IPS DF 6.9 (cell line): ENCODE data around the gene POLR2A.
A peak's percentile ranks its signal among the peaks of the same experiment; 100 is the strongest.

Experiments used
- DNase-seq: peaks from one replicate; pipeline ENCODE4 v3.0.0-alpha.2; 2013; ENCODE audit warnings: low read depth, low spot score
- H3K27ac ChIP-seq: one replicate; pipeline ENCODE4 v1.5.1; 2013; ENCODE audit warnings: low read length, control low read depth
- H3K27me3 ChIP-seq: 2 replicates; pipeline ENCODE4 v1.6.1; 2013; ENCODE audit warnings: mild to moderate bottlenecking, low read length; ENCODE audit not compliant: control insufficient read depth, insufficient read depth
- H3K36me3 ChIP-seq: 2 replicates; pipeline ENCODE4 v1.6.1; 2013; ENCODE audit warnings: low read length; ENCODE audit not compliant: control insufficient read depth, insufficient read depth
- H3K4me1 ChIP-seq: 2 replicates; pipeline ENCODE4 v1.6.1; 2013; ENCODE audit warnings: low read length; ENCODE audit not compliant: control insufficient read depth, insufficient read depth
- H3K4me3 ChIP-seq: 2 replicates; pipeline ENCODE4 v1.5.1; 2013; ENCODE audit warnings: mild to moderate bottlenecking, low read length
- H3K9me3 ChIP-seq: 2 replicates; pipeline ENCODE4 v1.6.1; 2013; ENCODE audit warnings: low read length, inconsistent platforms; ENCODE audit not compliant: control insufficient read depth, insufficient read depth
- WGBS: extraction: QIAGEN DNeasy Blood & Tissue Kit; methylation state at CpG from one replicate; pipeline ENCODE4 v1.1.7; 2013; ENCODE audit warnings: mixed read lengths, missing lambda C conversion rate; ENCODE audit not compliant: insufficient read length, insufficient coverage; 5-methylcytosine and 5-hydroxymethylcytosine counted together

The POLR2A gene

DNA sequence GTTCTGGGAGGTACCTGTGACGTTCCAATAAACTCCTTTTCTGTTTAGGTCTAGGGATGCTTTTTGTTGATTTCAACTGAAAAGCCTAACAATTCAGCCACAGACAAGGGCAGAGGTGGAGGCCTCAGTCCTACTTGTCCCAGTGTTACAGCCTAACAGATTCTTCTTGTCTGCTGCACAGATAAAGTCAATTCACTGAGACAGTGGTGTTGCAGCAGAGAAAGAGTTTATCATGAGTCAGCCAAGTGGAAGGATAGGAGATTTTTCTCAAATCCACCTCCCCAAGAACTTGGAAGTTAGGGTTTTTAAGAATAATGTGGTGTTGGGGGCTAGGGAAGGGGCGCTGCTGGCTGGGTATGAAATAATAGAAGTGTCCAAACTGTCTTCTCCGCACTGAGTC, 53.9 kb downstream of the POLR2A start:
- Histone ChIP-seq H3K4me3 (no peak overlapping the region), H3K36me3 (no peaks in the 10 kb centered on the region), H3K9me3 (no peaks in the 10 kb centered on the region), H3K27ac (no peak overlapping the region), H3K27me3 (no peaks in the 10 kb centered on the region; the same call in 1 of the 2 replicates), H3K4me1 (no peaks in the 10 kb centered on the region)
- WGBS = no CpG with 5 or more reads among the region's 3 CpGs
- no peak for DNase-seq

DNA sequence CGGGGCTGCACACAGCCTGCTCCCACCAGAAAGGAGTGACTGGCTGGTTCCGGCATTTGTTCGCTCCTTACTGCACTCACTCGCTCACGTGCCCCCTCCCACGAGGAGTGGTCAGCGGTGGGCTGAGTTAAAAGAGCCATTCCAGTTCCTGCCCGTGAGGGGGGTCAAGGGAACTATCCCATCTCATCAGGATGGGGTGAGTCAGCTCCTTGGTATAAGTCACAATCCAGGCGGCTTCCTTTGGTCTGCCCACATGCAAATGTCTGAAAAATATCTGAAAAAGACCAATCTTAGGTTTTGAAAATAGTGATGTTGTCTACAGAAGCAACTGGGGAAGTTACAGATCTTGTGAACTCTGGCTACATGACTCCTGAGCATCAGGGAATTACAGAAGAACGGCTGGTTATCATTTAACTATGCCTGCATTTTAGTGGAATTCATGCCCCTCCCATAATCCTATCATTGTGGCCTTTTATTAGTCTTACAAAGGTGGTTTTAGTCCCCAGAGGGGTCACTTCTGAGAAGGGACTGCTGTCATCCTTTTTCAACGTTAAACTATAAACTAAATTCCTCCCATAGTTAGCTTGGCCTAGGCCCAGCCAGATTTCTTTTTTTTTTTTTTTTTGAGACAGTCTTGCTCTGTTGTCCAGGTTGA, 54.9 kb downstream of the POLR2A start:
- H3K4me1 ChIP-seq = no peaks in the 10 kb centered on the region
- no peak overlapping the region for H3K4me3 ChIP-seq
- no peak overlapping the region for H3K27ac ChIP-seq
- no peaks in the 10 kb centered on the region; the same call in 1 of the 2 replicates for H3K27me3 ChIP-seq
- no peaks in the 10 kb centered on the region for H3K36me3 ChIP-seq
- no peak for DNase-seq
- no CpG with 5 or more reads among the region's 11 CpGs for WGBS
- H3K9me3 ChIP-seq = no peaks in the 10 kb centered on the region

DNA sequence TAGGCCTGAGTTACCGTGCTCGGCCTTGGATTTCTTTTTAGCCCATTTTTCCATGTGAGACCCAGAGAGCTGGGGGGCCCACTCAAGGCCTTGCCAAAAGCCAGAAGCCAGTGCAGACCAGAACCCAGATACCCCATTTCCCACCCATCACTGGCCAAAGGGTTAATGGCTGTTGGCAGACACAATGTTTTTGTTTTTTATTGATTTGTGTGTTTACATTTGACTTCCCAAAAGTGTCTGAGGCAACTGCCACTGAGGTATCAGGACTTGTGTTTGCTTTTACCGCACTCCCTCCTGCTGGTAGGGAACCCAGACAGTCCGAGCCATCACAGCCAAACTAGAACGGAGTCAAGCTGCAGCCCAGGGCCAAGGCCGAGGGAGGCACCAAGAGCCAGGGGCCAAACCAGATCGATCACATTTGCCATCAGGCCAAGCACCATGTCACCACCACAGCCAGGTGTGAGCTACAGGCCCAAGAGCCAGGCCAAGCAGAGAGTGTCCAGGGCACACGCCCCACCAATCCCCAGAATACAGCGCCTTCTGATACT, 57.0 kb downstream of the POLR2A start:
- H3K36me3 ChIP-seq = no peaks in the 10 kb centered on the region
- no peaks in the 10 kb centered on the region for H3K4me1 ChIP-seq
- H3K4me3 ChIP-seq = no peak overlapping the region
- H3K9me3 ChIP-seq = no peaks in the 10 kb centered on the region
- no CpG with 5 or more reads among the region's 9 CpGs for WGBS
- no peak overlapping the region for H3K27ac ChIP-seq
- no peak for DNase-seq
- H3K27me3 ChIP-seq = no peaks in the 10 kb centered on the region; the same call in 1 of the 2 replicates

DNA sequence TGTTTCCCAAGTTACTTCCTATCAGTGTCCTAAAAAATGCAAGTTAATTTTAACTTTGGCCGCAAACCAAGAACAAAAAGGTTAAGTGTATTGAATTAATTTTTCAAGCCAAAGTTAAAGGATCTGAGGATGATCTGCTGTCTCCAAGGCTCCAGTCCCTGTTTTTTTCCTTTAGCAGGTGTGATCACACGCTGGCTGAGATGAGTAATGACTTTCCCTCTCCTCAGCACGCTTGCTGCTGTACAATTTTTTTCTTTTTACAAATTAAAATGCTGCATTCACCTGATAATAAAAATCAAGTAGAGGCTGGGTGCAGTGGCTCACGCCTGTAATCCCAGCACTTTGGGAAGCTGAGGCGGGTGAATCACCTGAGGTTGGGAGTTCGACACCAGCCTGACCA, 60.7 kb downstream of the POLR2A start:
- no CpG with 5 or more reads among the region's 6 CpGs for WGBS
- no peaks in the 10 kb centered on the region for H3K9me3 ChIP-seq
- DNase-seq = no peak
- no peak overlapping the region for H3K4me3 ChIP-seq
- H3K27ac ChIP-seq = no peak overlapping the region
- H3K4me1 ChIP-seq = 0 out of 2 replicates have a peak, but pooled peaks cover 3% of the 10 kb centered on the region
- H3K27me3 ChIP-seq = no peaks in the 10 kb centered on the region
- no peaks in the 10 kb centered on the region; the same call in 1 of the 2 replicates for H3K36me3 ChIP-seq

DNA sequence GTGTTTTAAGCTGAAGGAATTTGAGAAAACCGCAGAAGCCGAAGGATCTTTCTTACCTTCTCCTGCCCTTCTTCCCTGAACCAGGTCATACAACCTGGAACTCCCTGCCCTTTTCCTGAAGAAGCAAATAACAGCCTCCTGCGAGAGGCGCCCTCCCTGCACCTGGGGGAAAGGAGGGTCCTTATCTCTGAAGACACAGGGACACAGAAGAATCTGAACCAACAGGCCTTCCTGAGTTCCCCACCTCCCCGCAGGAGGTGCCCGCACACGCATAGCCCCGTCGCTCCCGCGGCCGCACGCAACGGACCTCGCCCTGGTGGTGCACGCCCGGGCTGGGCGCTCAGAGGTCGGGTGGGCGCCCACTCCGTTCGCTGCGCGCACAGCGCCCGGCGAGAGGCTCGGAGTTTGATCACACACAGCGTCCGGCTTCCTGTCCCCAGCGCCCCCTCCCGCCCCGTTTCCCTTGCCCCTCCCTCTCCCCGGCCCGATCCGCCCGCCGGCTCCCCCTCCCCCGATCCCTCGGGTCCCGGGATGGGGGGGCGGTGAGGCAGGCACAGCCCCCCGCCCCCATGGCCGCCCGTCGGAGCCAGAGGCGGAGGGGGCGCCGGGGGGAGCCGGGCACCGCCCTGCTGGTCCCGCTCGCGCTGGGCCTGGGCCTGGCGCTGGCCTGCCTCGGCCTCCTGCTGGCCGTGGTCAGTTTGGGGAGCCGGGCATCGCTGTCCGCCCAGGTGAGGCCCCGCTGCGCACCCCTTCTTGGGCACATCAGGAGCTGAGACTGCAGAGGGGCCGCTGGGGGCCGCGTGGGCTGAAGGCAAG, 64.6 kb downstream of the POLR2A start, which contains the start of gene TNFSF12:
TSS of gene TNFSF12 (plus strand) at position 474 of the 816 bp plus-strand sequence. CDS start at position 570, 96 bp downstream.
- no peaks in the 10 kb centered on the region; the same call in 1 of the 2 replicates for H3K27me3 ChIP-seq
- WGBS = no CpG with 5 or more reads among the region's 65 CpGs
- H3K4me3 ChIP-seq = peak within 1 kb of the TSS; percentile 99
- no peak within 1 kb of the TSS for H3K27ac ChIP-seq
- H3K4me1 ChIP-seq = 0 out of 2 replicates have a peak, but pooled peaks cover 3% of the 10 kb centered on the region
- no peaks in the 10 kb centered on the region for H3K9me3 ChIP-seq
- DNase-seq = no peak
- no peaks in the 10 kb centered on the region; the same call in 1 of the 2 replicates for H3K36me3 ChIP-seq
